Endothelial cell of umbilical vein (primary cell): ENCODE data around the gene MARF1. TPM values are rescaled to one million over a fixed set of nuclear protein-coding genes. Genes with fewer than 3 reads are reported as not detected.

Experiments
- BruUV-seq: library from RNA; stranded (reverse); fragments of 400-500 nt; replicated peaks from 2 replicates; lab custom pipeline; 2021; lab: Mats Ljungman, UMichigan
- CTCF ChIA-PET: fragments of 300-600, 350-600 bp; sonication (Branson Sonifier 250); formaldehyde crosslinking; loops from one replicate; lab custom pipeline; 2021; ENCODE audit warnings: antibody characterized with exemption, inconsistent platforms; lab: Charles Lee
- POLR2A ChIA-PET: fragments of 300-600, 350-600 bp; sonication (Branson Sonifier 250); formaldehyde crosslinking; loops from one replicate; lab custom pipeline; 2021; ENCODE audit warnings: antibody characterized with exemption, inconsistent platforms; lab: Charles Lee
- DNase-seq: peaks from one replicate; pipeline ENCODE4 v3.0.0-alpha.2; 2011; ENCODE audit warnings: low read depth, low spot score
- FAIRE-seq: peaks from 2 replicates; lab custom pipeline; 2011; peaks lifted over from hg19 to GRCh38; lab: Jason Lieb, UNC
- H2AFZ ChIP-seq: 2 replicates; pipeline ENCODE4 v1.6.0; 2012; ENCODE audit warnings: low read depth, low read length, control low read depth, inconsistent platforms
- H3K27ac ChIP-seq: 2 replicates; pipeline ENCODE4 v1.5.1; 2011; ENCODE audit warnings: low read depth, mild to moderate bottlenecking, control low read depth, low read length, moderate library complexity; ENCODE audit not compliant: insufficient read depth
- H3K27me3 ChIP-seq, 2 experiments: 2 replicates each; pipeline versions ENCODE4 v1.6.0 to v1.6.1; 2011; ENCODE audit warnings: low read length in 2 of 2, mixed read lengths in 1 of 2; ENCODE audit not compliant: control insufficient read depth in 2 of 2, insufficient read depth in 2 of 2
- H3K36me3 ChIP-seq, 2 experiments: 2 replicates in 1 of 2; 3 replicates in 1 of 2; pipeline ENCODE4 v1.5.1; 2011; ENCODE audit warnings: low read length in 2 of 2, mild to moderate bottlenecking in 1 of 2, moderate library complexity in 1 of 2; ENCODE audit not compliant: control insufficient read depth in 2 of 2, insufficient read depth in 2 of 2; ENCODE audit errors: extremely low read depth in 1 of 2
- H3K4me1 ChIP-seq: 3 replicates; pipeline ENCODE4 v1.5.1; 2011; ENCODE audit warnings: mild to moderate bottlenecking, low read length; ENCODE audit not compliant: control insufficient read depth, insufficient read depth; ENCODE audit errors: extremely low read depth
- H3K4me2 ChIP-seq: 2 replicates; pipeline ENCODE4 v1.6.1; 2011; ENCODE audit warnings: low read length, control low read depth, mixed read lengths; ENCODE audit not compliant: insufficient read depth
- H3K4me3 ChIP-seq, 3 experiments: fragments of 200-600 bp in 1 of 3; sonication (generic), shearing (Covaris generic) in 1 of 3; replicated peaks in 1 of 3; 2 replicates each; pipeline ENCODE4 v1.5.1; 2011 to 2016; ENCODE audit warnings: control low read depth in 3 of 3, low read length in 3 of 3, mild to moderate bottlenecking in 2 of 3, inconsistent platforms in 1 of 3, low read depth in 1 of 3, moderate library complexity in 1 of 3; ENCODE audit not compliant: insufficient read depth in 1 of 3
- H3K79me2 ChIP-seq: 2 replicates; pipeline ENCODE4 v1.6.0; 2012; ENCODE audit warnings: low read length, inconsistent platforms; ENCODE audit not compliant: control insufficient read depth, insufficient read depth
- H3K9ac ChIP-seq: replicated peaks from 2 replicates; pipeline ENCODE3; 2011; ENCODE audit warnings: low read length, control low read depth; ENCODE audit not compliant: insufficient read depth; ENCODE audit errors: extremely low read depth
- H3K9me1 ChIP-seq: replicated peaks from 3 replicates; pipeline ENCODE4 v1.6.0; 2011; ENCODE audit warnings: mild to moderate bottlenecking, low read length; ENCODE audit not compliant: control insufficient read depth, insufficient read depth; ENCODE audit errors: extremely low read depth
- H3K9me3 ChIP-seq: replicated peaks from 2 replicates; pipeline ENCODE4 v1.5.1; 2012; ENCODE audit warnings: low read length, inconsistent platforms; ENCODE audit not compliant: control insufficient read depth, insufficient read depth
- H4K20me1 ChIP-seq: replicated peaks from 2 replicates; pipeline ENCODE3; 2011; ENCODE audit warnings: mild to moderate bottlenecking, low read length; ENCODE audit not compliant: control insufficient read depth, insufficient read depth; ENCODE audit errors: extremely low read depth
- EZH2 ChIP-seq: IDR thresholded peaks from 2 replicates; pipeline ENCODE4 v1.6.1; 2012; ENCODE audit warnings: borderline replicate concordance, low read depth, mild to moderate bottlenecking, moderate library complexity, low read length, inconsistent platforms; ENCODE audit not compliant: severe bottlenecking
- FOS ChIP-seq: IDR thresholded peaks from 2 replicates; pipeline ENCODE4 v1.6.1; 2011; ENCODE audit warnings: mild to moderate bottlenecking, low read length, moderate library complexity, borderline replicate concordance; ENCODE audit not compliant: insufficient read depth
- GATA2 ChIP-seq: IDR thresholded peaks from 2 replicates; pipeline ENCODE4 v1.7.0; 2011; ENCODE audit warnings: low read depth, mild to moderate bottlenecking, moderate library complexity, mixed read lengths, low read length; ENCODE audit not compliant: insufficient read length, insufficient read depth
- JUN ChIP-seq: IDR thresholded peaks from 2 replicates; pipeline ENCODE4 v1.6.1; 2011; ENCODE audit warnings: borderline replicate concordance, low read depth; ENCODE audit not compliant: insufficient read length, insufficient read depth
- MYC ChIP-seq: IDR thresholded peaks from one replicate; pipeline ENCODE4 v1.6.1; 2011; ENCODE audit warnings: mild to moderate bottlenecking, low read depth, low read length
- POLR2A ChIP-seq: IDR thresholded peaks from 2 replicates; pipeline ENCODE4 v1.6.1; 2012; ENCODE audit warnings: low read depth, mild to moderate bottlenecking, control low read depth, low read length
- POLR2AphosphoS5 ChIP-seq: IDR thresholded peaks from 2 replicates; pipeline ENCODE4 v1.6.1; 2012; ENCODE audit warnings: low read depth, mild to moderate bottlenecking, control low read depth, low read length, moderate library complexity; ENCODE audit not compliant: insufficient read depth
- dilution Hi-C: fragments of 300-500 bp; cut with MboI; formaldehyde crosslinking; loops from one replicate; pipeline ENCODE4 v1.15.0; 2019; ENCODE audit warnings: low sequenced_read_pairs; ENCODE audit not compliant: extremely low pct_ligation_motif_present
- intact Hi-C: fragments of 100-400 bp; cut with micrococcal nuclease; formaldehyde crosslinking; loops from one replicate; pipeline ENCODE4 v1.10.0; 2022
- polyA plus RNA-seq, 4 experiments: library from polyadenylated mRNA; depleted of rRNA in 3 of 4; stranded (reverse) in 3 of 4; unstranded in 1 of 4; fragments of >200 nt; gene quantifications; 2 replicates each; pipeline versions ENCODE4 v1.2.1 to v1.2.3, GENCODE V29; 2011 to 2012; ENCODE audit warnings: missing spikeins in 1 of 4
- total RNA-seq: library from RNA; stranded (reverse); gene quantifications from 2 replicates; pipeline ENCODE4 v1.2.3, GENCODE V29; 2021
- TF ChIP-seq, protein P1 (sequence below), 2 donors: IDR thresholded peaks; 1 replicate in 1 of 2; 2 replicates in 1 of 2; pipeline ENCODE4 v1.5.1; 2011; ENCODE audit warnings: low read length in 2 of 2, mild to moderate bottlenecking in 2 of 2, moderate library complexity in 2 of 2, control low read depth in 1 of 2, inconsistent platforms in 1 of 2, low read depth in 1 of 2; ENCODE audit not compliant: insufficient read depth in 1 of 2; ENCODE audit errors: extremely low read depth in 1 of 2
- TF ChIP-seq, protein P2 (sequence below): IDR thresholded peaks from 2 replicates; pipeline ENCODE4 v1.6.1; 2011; ENCODE audit not compliant: insufficient read depth, insufficient read length

The MARF1 gene
- total and polyA plus RNA-seq, 2 donors (not counting 3 experiments of a cell fraction or from before 2014, with no cell fraction given) = 14.6 to 58.5 TPM

DNA sequence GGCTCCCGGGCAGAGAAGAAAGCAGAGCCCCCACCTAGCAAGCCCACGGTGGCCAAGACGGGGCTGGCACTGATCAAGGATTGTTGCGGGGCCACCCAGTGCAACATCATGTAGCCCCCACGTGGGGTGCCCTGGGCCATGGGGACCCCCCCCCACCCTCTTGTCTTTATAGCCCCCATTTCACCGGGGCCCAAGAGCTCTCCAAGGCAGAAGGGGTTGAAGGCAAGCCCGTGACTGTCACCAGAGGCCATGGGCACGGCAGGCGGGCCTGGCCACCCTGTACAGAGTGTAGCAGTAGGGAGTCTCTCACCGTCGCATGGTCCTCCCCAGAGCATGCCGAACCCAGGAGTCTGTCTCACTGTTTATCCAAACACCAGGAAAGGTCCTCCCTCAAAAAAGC, 56.2 kb downstream of the MARF1 start:
- no peaks in the 10 kb centered on the region for H3K27me3 ChIP-seq
- no peaks in the 10 kb centered on the region for H3K79me2 ChIP-seq
- H2AFZ ChIP-seq = no peak overlapping the region
- intact Hi-C loops = no loop called here
- H3K4me2 ChIP-seq = no peak overlapping the region
- H3K9me1 ChIP-seq = no peaks in the 10 kb centered on the region
- DNase-seq = no peak
- H4K20me1 ChIP-seq = no peaks in the 10 kb centered on the region
- no peaks in the 10 kb centered on the region for H3K36me3 ChIP-seq
- H3K4me3 ChIP-seq = no peak overlapping the region
- H3K27ac ChIP-seq = no peak overlapping the region
- POLR2A ChIA-PET = no interaction called here
- H3K4me1 ChIP-seq = peaks cover 14% of the 10 kb centered on the region
- BruUV-seq = no TSS peak
- TF ChIP-seq, protein P1, sequence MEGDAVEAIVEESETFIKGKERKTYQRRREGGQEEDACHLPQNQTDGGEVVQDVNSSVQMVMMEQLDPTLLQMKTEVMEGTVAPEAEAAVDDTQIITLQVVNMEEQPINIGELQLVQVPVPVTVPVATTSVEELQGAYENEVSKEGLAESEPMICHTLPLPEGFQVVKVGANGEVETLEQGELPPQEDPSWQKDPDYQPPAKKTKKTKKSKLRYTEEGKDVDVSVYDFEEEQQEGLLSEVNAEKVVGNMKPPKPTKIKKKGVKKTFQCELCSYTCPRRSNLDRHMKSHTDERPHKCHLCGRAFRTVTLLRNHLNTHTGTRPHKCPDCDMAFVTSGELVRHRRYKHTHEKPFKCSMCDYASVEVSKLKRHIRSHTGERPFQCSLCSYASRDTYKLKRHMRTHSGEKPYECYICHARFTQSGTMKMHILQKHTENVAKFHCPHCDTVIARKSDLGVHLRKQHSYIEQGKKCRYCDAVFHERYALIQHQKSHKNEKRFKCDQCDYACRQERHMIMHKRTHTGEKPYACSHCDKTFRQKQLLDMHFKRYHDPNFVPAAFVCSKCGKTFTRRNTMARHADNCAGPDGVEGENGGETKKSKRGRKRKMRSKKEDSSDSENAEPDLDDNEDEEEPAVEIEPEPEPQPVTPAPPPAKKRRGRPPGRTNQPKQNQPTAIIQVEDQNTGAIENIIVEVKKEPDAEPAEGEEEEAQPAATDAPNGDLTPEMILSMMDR (IDR thresholded peaks at IDR 0.05; ENCODE audit: extremely low read depth in 1 of 2, insufficient read depth in 1 of 2, low read depth in 1 of 2, low read length in 2 of 2) = no peak
- TF ChIP-seq, protein P2, sequence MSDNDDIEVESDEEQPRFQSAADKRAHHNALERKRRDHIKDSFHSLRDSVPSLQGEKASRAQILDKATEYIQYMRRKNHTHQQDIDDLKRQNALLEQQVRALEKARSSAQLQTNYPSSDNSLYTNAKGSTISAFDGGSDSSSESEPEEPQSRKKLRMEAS = no peak
- no peak for TF ChIP-seq POLR2A
- TF ChIP-seq POLR2AphosphoS5 = no peak
- no peak for TF ChIP-seq EZH2
- TF ChIP-seq JUN = no peak
- no peak for TF ChIP-seq FOS
- no peak for TF ChIP-seq GATA2
- no peak for TF ChIP-seq MYC
- CTCF ChIA-PET = interaction anchor here (1.2 to 2.4 kb wide), 2 partner anchors 25 to 36 kb away, joined by 3 to 6 read pairs; no protein-coding TSS in a partner anchor
- H3K9me3 ChIP-seq = no peaks in the 10 kb centered on the region
- dilution Hi-C loops = no loop called here
- FAIRE-seq = no peak
- no peak overlapping the region for H3K9ac ChIP-seq
